HepG2 (cell line): ENCODE results near the gene SRSF4. TPM values are rescaled to one million over a fixed set of nuclear protein-coding genes. Genes with fewer than 3 reads are reported as not detected.
A peak's percentile ranks its signal among the peaks of the same experiment; 100 is the strongest.

Experiments
- ATAC-seq: fragments of 200-7000 bp; cut with Tn5 transposase; 3 replicates; pipeline ENCODE4 v1.9.1; 2020; ENCODE audit warnings: mild to moderate bottlenecking, moderate library complexity
- Bru-seq: library from RNA; stranded (reverse); fragments of 400-500 nt; gene quantifications from one replicate; lab custom pipeline; 2021; lab: Mats Ljungman, UMichigan
- BruChase-seq, 2 experiments: library from RNA; stranded (reverse); fragments of 400-500 nt; gene quantifications; one replicate each; lab custom pipeline; 2021; lab: Mats Ljungman, UMichigan
- BruUV-seq: library from RNA; stranded (reverse); fragments of 400-500 nt; replicated peaks from 2 replicates; lab custom pipeline; 2021; lab: Mats Ljungman, UMichigan
- CTCF ChIA-PET: fragments of 300-600 bp; formaldehyde crosslinking; extraction: SDS; loops from one replicate; lab custom pipeline; 2021; ENCODE audit warnings: low total read pairs, inconsistent platforms, low intra/inter-chr PET ratio; lab: Yijun Ruan, JAX
- POLR2A ChIA-PET: fragments of 350-600 bp; sonication (Branson Sonifier 250); formaldehyde crosslinking; loops from one replicate; lab custom pipeline; 2020; ENCODE audit warnings: antibody characterized with exemption, inconsistent platforms; lab: Yijun Ruan, JAX
- DNase-seq: peaks from one replicate; pipeline ENCODE4 v3.0.0-alpha.2; 2015; ENCODE audit warnings: low spot score
- FAIRE-seq: peaks from 3 replicates; lab custom pipeline; 2011; peaks lifted over from hg19 to GRCh38; lab: Jason Lieb, UNC
- H2AFZ ChIP-seq: one replicate; pipeline ENCODE4 v1.6.1; 2011; ENCODE audit warnings: low read length, inconsistent platforms
- H3K27ac ChIP-seq: fragments of 300-600 bp; 3 replicates; pipeline ENCODE4 v1.8.0; 2011; ENCODE audit warnings: mixed run types, mild to moderate bottlenecking, mixed read lengths, low read length, inconsistent platforms; ENCODE audit not compliant: insufficient read depth; ENCODE audit errors: extremely low read length
- H3K27me3 ChIP-seq, 2 experiments: fragments of 200-600 bp in 1 of 2; 2 replicates in 1 of 2; 3 replicates in 1 of 2; pipeline versions ENCODE4 v1.6.0 to v1.8.0; 2011; ENCODE audit warnings: low read length in 2 of 2, mild to moderate bottlenecking in 2 of 2, moderate library complexity in 2 of 2, inconsistent platforms in 1 of 2; ENCODE audit not compliant: insufficient read depth in 2 of 2, control insufficient read depth in 1 of 2
- H3K36me3 ChIP-seq, 2 experiments: fragments of 200-600 bp in 1 of 2; replicated peaks in 1 of 2; 2 replicates in 1 of 2; 3 replicates in 1 of 2; pipeline versions ENCODE4 v1.5.1 to v1.8.0; 2011; ENCODE audit warnings: low read length in 2 of 2, inconsistent platforms in 1 of 2; ENCODE audit not compliant: insufficient read depth in 2 of 2, control insufficient read depth in 1 of 2
- H3K4me1 ChIP-seq: 2 replicates; pipeline ENCODE4 v1.5.1; 2012; ENCODE audit warnings: low read length, inconsistent platforms; ENCODE audit not compliant: insufficient read depth
- H3K4me2 ChIP-seq: 2 replicates; pipeline ENCODE4 v1.6.0; 2011; ENCODE audit warnings: low read depth, low read length, inconsistent platforms
- H3K4me3 ChIP-seq, 3 experiments: fragments of 200-600 bp in 1 of 3; sonication (generic), shearing (Covaris generic) in 1 of 3; replicated peaks in 1 of 3; 2 replicates each; pipeline ENCODE4 v1.5.1; 2011 to 2016; ENCODE audit warnings: low read length in 3 of 3, inconsistent platforms in 2 of 3, low read depth in 2 of 3, mild to moderate bottlenecking in 2 of 3, control low read depth in 1 of 3, mixed read lengths in 1 of 3; ENCODE audit not compliant: insufficient read depth in 1 of 3
- H3K79me2 ChIP-seq: one replicate; pipeline ENCODE4 v1.6.1; 2011; ENCODE audit warnings: low read length, inconsistent platforms; ENCODE audit not compliant: insufficient read depth
- H3K9ac ChIP-seq: 2 replicates; pipeline ENCODE4 v1.6.0; 2011; ENCODE audit warnings: mild to moderate bottlenecking, low read depth, low read length, inconsistent platforms; ENCODE audit not compliant: insufficient read depth
- H3K9me3 ChIP-seq: 2 replicates; pipeline ENCODE4 v1.5.1; 2012; ENCODE audit warnings: mild to moderate bottlenecking, low read length
- H4K20me1 ChIP-seq: 2 replicates; pipeline ENCODE4 v1.6.0; 2011; ENCODE audit warnings: inconsistent platforms, mild to moderate bottlenecking, low read length, moderate library complexity; ENCODE audit not compliant: insufficient read depth
- GATA4 ChIP-seq: sonication (generic); IDR thresholded peaks from 2 replicates; pipeline ENCODE4 v1.6.1; 2016; ENCODE audit warnings: antibody characterized with exemption, low read depth, borderline replicate concordance
- ZNF180 ChIP-seq: sonication (generic); formaldehyde crosslinking; IDR thresholded peaks from 2 replicates; pipeline ENCODE4 v1.4.0; 2020; ENCODE audit warnings: low read depth, missing genetic modification reagents, borderline replicate concordance
- ZNF24 ChIP-seq: fragments of 450-650 bp; IDR thresholded peaks from 2 replicates; pipeline ENCODE4 v1.6.1; 2017; ENCODE audit warnings: antibody characterized with exemption, mild to moderate bottlenecking
- WGBS: methylation state at CpG from one replicate; pipeline ENCODE4 v1.1.6; 2017; ENCODE audit warnings: low lambda C conversion rate; 5-methylcytosine and 5-hydroxymethylcytosine counted together
- in situ Hi-C: cut with HindIII; loops from 2 replicates; pipeline ENCODE4 v1.10.0; 2017; ENCODE audit warnings: low pct_unique_long_range_greater_than_20kb; ENCODE audit not compliant: extremely low pct_ligation_motif_present
- intact Hi-C: fragments of 100-400 bp; cut with micrococcal nuclease; formaldehyde crosslinking; loops from one replicate; pipeline ENCODE4 v1.10.0; 2022; ENCODE audit not compliant: unreplicated experiment
- long read RNA-seq, 2 experiments: library from RNA in 1 of 2; library from polyadenylated mRNA in 1 of 2; stranded (forward) in 1 of 2; unstranded in 1 of 2; transcript quantifications; one replicate each; pipeline ENCODE4 v2.0.0, GENCODE V29; 2019 to 2022
- polyA minus RNA-seq, 3 experiments: library from RNA; depleted of rRNA, polyadenylated mRNA; stranded (reverse); fragments of >200 nt; gene quantifications; 2 replicates each; pipeline ENCODE4 v1.2.3, GENCODE V29; 2011; ENCODE audit warnings: low replicate concordance in 1 of 3
- polyA plus RNA-seq, 8 experiments: library from polyadenylated mRNA; depleted of rRNA in 3 of 8; stranded (reverse) in 7 of 8; unstranded in 1 of 8; fragments of >200 nt; fragmentation: Illumina TruSeq in 4 of 8; extraction: Trizol in 4 of 8; gene quantifications; 2 replicates each; pipeline versions ENCODE4 v1.2.1 to v1.2.3, GENCODE V29; 2011 to 2016; ENCODE audit warnings: low read depth in 4 of 8, missing spikeins in 1 of 8, mixed read lengths in 1 of 8; ENCODE audit not compliant: insufficient read depth in 1 of 8
- total RNA-seq, 5 experiments: library from RNA; depleted of rRNA; stranded (reverse); fragments of >200 nt; fragmentation: Illumina TruSeq; extraction: Trizol; gene quantifications; 2 replicates each; pipeline ENCODE4 v1.2.3, GENCODE V29; 2016; ENCODE audit warnings: low read depth in 1 of 5
- TF ChIP-seq, protein P1 (sequence below): sonication (generic); formaldehyde crosslinking; IDR thresholded peaks from 2 replicates; pipeline ENCODE4 v1.5.0; 2020; ENCODE audit warnings: missing genetic modification reagents
- TF ChIP-seq, protein P2 (sequence below): sonication (generic); formaldehyde crosslinking; IDR thresholded peaks from 2 replicates; pipeline ENCODE4 v1.5.1; 2020; ENCODE audit warnings: mild to moderate bottlenecking, missing genetic modification reagents
- TF ChIP-seq, protein P3 (sequence below): sonication (generic); formaldehyde crosslinking; IDR thresholded peaks from 2 replicates; pipeline ENCODE4 v1.4.0; 2020; ENCODE audit warnings: missing genetic modification reagents, borderline replicate concordance

Gene SRSF4
- total RNA-seq (2016; rRNA removed; fragmentation: Illumina TruSeq; extraction: Trizol) (43.3 and 50.9 TPM in 2 replicates), polyA plus RNA-seq (2011; rRNA removed) (37.7 and 39.5 TPM in 2 replicates), polyA minus RNA-seq (2011; rRNA and poly(A)+ RNA removed; ENCODE audit: low replicate concordance) (13.5 and 27.4 TPM in 2 replicates), Bru-seq, nascent RNA (percentile 96 among the genes with signal in this experiment), BruChase-seq, experiment 1, labeled RNA remaining after a 6-hour chase (percentile 95 among the genes with signal in this experiment), BruChase-seq, experiment 2, labeled RNA remaining after a 2-hour chase (percentile 96 among the genes with signal in this experiment)
- 16.9 and 18.2 TPM in 2 replicates for total RNA-seq (2016; cell fraction: cytosol; rRNA removed; fragmentation: Illumina TruSeq; extraction: Trizol; ENCODE audit: low read depth)
- 37.8 and 52.5 TPM in 2 replicates for total RNA-seq (2016; cell fraction: insoluble cytoplasmic fraction; rRNA removed; fragmentation: Illumina TruSeq; extraction: Trizol)
- 21.7 and 23.1 TPM in 2 replicates for total RNA-seq (2016; cell fraction: membrane; rRNA removed; fragmentation: Illumina TruSeq; extraction: Trizol)
- 41.4 and 44.1 TPM in 2 replicates for total RNA-seq (2016; cell fraction: nucleus; rRNA removed; fragmentation: Illumina TruSeq; extraction: Trizol)
- 28.7 and 37.6 TPM in 2 replicates for polyA plus RNA-seq (2011; cell fraction: cytosol; rRNA removed)
- polyA plus RNA-seq (2011; cell fraction: nucleus; rRNA removed): 63.6 and 88.4 TPM in 2 replicates
- polyA plus RNA-seq (2012): 47.7 and 72.7 TPM in 2 replicates
- polyA plus RNA-seq (2016; cell fraction: cytosol; fragmentation: Illumina TruSeq; extraction: Trizol; ENCODE audit: low read depth): 5.4 and 6.5 TPM in 2 replicates
- polyA plus RNA-seq (2016; cell fraction: insoluble cytoplasmic fraction; fragmentation: Illumina TruSeq; extraction: Trizol; ENCODE audit: low read depth): 69.2 and 77.8 TPM in 2 replicates
- 13.8 and 15.1 TPM in 2 replicates for polyA plus RNA-seq (2016; cell fraction: membrane; fragmentation: Illumina TruSeq; extraction: Trizol; ENCODE audit: low read depth)
- 159 and 173 TPM in 2 replicates for polyA plus RNA-seq (2016; cell fraction: nucleus; fragmentation: Illumina TruSeq; extraction: Trizol; ENCODE audit: insufficient read depth, low read depth)
- 14.2 and 17.5 TPM in 2 replicates for polyA minus RNA-seq (2011; cell fraction: cytosol; rRNA and poly(A)+ RNA removed)
- 56.5 and 56.9 TPM in 2 replicates for polyA minus RNA-seq (2011; cell fraction: nucleus; rRNA and poly(A)+ RNA removed)
- long read RNA-seq, experiment 1, transcript SRSF4-201 (6 exons, 2,387 nt): major isoform, 38 of 47 reads
- long read RNA-seq, experiment 1, partial matches to known transcripts: 1 of 47 reads
- long read RNA-seq, experiment 1, other reads (novel, unspliced or antisense): 6 of 47 reads
- long read RNA-seq, experiment 2, partial matches to known transcripts: 0 of 58 reads
- long read RNA-seq, experiment 2, other reads (novel, unspliced or antisense): 55 of 58 reads

DNA sequence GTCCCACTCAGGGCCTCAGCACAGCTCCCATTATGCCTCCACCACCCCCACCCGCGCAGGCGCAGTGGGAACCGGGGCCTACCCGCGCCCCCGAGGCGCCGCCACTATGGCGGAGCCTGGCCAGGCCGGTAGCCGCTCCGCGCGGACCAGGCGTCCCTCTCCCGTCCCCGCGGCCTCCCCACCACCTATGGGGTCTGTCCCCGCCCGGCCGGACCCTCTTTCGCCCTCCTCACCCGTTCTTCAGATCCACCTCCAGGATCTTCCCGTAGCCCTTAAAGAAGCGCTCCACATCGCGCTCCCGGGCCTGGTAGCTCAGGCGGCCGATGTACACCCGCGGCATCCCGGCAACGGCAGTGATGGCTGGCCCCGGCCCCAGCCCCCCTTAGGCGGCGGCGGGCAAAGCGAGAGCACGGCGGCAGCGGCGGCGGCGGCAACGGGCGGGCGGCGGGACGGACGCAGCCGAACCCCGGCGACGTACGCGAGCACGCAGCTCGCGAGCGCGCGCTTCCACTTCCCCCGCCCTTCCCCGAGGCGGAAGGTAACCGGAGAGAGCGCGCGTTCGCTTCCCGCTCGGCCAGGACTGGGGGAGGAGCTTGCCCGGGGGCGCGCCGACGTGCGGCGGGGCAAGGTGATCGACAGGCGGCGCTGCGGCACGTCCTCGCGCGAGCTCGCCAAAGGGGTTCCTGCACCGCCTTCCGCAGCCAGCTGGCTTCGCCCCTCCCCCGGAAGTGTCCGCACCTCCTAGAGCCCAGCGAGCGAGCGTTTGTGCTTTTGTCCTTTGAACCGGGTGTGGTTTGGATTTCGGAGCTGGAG, at the start of gene SRSF4:
TSS of gene SRSF4 (minus strand) at position 488 of the 813 bp plus-strand sequence. CDS start at position 340, 148 bp downstream.
- peak within 1 kb of the TSS; percentile 99 for H3K27ac ChIP-seq
- DNase-seq (peak; percentile 97), FAIRE-seq (peak; percentile 97), ATAC-seq (peak; percentile 87)
- ChIA-PET POLR2A (interaction anchor here (0.6 to 2.6 kb wide), 26 partner anchors 10 to 1537 kb away, joined by 3 to 30 read pairs (median 6); partner anchors contain the start of genes EPB41, MECR, RNU11 and TAF12), CTCF (no interaction called here)
- H2AFZ ChIP-seq: no peak within 1 kb of the TSS
- H3K36me3 ChIP-seq: peaks cover 0 to 13% of the 10 kb centered on the region in 2 experiments; a peak in 3 of 5 replicates
- no TSS peak for BruUV-seq
- intact Hi-C loops (loop anchor here (5.0 to 10.0 kb wide), 2 partner anchors 294 to 537 kb away; partner anchors contain the start of genes RNU11 and TAF12), in situ Hi-C loops (no loop called here)
- H3K9ac ChIP-seq: peak within 1 kb of the TSS; percentile 100
- 1% methylated on average over 29 of the region's 100 CpGs for WGBS
- H3K79me2 ChIP-seq: peaks cover 49% of the 10 kb centered on the region
- H3K4me2 ChIP-seq: peak within 1 kb of the TSS; percentile 76
- no peaks in the 10 kb centered on the region; a peak in 1 of 5 replicates for H3K27me3 ChIP-seq
- peaks cover 65% of the 10 kb centered on the region for H3K4me1 ChIP-seq
- peaks cover 43% of the 10 kb centered on the region for H4K20me1 ChIP-seq
- H3K4me3 ChIP-seq: peak within 1 kb of the TSS; percentile 90 to 99 (median 98)
- no peaks in the 10 kb centered on the region for H3K9me3 ChIP-seq
- no peak for TF ChIP-seq ZNF24
- no peak for TF ChIP-seq GATA4
- TF ChIP-seq, protein P1, sequence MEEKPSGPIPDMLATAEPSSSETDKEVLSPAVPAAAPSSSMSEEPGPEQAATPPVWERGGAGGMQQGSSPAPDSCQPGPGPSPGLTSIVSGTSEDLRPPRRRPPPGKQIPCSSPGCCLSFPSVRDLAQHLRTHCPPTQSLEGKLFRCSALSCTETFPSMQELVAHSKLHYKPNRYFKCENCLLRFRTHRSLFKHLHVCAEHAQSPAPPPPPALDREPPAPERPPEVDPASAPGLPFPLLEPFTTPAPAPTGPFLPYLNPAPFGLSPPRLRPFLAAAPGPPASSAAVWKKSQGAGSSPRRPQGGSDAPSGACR (CRISPR knock-in tag): 0 out of 2 replicates have a peak, but pooled peaks have one; percentile 67
- TF ChIP-seq ZNF180: no peak
- TF ChIP-seq, protein P2, sequence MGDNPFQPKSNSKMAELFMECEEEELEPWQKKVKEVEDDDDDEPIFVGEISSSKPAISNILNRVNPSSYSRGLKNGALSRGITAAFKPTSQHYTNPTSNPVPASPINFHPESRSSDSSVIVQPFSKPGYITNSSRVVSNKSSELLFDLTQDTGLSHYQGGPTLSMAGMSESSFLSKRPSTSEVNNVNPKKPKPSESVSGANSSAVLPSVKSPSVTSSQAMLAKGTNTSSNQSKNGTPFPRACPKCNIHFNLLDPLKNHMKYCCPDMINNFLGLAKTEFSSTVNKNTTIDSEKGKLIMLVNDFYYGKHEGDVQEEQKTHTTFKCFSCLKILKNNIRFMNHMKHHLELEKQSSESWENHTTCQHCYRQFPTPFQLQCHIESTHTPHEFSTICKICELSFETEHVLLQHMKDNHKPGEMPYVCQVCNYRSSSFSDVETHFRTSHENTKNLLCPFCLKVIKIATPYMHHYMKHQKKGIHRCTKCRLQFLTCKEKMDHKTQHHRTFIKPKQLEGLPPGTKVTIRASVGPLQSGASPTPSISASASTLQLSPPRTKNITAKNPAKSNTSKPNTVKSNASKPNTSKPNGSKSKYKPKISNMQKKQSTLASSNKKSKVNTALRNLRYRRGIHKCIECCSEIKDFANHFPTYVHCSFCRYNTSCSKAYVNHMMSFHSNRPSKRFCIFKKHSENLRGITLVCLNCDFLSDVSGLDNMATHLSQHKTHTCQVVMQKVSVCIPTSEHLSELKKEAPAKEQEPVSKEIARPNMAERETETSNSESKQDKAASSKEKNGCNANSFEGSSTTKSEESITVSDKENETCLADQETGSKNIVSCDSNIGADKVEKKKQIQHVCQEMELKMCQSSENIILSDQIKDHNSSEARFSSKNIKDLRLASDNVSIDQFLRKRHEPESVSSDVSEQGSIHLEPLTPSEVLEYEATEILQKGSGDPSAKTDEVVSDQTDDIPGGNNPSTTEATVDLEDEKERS (CRISPR knock-in tag): peak; percentile 44; the same call in 1 of the 2 replicates
- TF ChIP-seq, protein P3, sequence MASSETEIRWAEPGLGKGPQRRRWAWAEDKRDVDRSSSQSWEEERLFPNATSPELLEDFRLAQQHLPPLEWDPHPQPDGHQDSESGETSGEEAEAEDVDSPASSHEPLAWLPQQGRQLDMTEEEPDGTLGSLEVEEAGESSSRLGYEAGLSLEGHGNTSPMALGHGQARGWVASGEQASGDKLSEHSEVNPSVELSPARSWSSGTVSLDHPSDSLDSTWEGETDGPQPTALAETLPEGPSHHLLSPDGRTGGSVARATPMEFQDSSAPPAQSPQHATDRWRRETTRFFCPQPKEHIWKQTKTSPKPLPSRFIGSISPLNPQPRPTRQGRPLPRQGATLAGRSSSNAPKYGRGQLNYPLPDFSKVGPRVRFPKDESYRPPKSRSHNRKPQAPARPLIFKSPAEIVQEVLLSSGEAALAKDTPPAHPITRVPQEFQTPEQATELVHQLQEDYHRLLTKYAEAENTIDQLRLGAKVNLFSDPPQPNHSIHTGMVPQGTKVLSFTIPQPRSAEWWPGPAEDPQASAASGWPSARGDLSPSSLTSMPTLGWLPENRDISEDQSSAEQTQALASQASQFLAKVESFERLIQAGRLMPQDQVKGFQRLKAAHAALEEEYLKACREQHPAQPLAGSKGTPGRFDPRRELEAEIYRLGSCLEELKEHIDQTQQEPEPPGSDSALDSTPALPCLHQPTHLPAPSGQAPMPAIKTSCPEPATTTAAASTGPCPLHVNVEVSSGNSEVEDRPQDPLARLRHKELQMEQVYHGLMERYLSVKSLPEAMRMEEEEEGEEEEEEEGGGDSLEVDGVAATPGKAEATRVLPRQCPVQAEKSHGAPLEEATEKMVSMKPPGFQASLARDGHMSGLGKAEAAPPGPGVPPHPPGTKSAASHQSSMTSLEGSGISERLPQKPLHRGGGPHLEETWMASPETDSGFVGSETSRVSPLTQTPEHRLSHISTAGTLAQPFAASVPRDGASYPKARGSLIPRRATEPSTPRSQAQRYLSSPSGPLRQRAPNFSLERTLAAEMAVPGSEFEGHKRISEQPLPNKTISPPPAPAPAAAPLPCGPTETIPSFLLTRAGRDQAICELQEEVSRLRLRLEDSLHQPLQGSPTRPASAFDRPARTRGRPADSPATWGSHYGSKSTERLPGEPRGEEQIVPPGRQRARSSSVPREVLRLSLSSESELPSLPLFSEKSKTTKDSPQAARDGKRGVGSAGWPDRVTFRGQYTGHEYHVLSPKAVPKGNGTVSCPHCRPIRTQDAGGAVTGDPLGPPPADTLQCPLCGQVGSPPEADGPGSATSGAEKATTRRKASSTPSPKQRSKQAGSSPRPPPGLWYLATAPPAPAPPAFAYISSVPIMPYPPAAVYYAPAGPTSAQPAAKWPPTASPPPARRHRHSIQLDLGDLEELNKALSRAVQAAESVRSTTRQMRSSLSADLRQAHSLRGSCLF (CRISPR knock-in tag): no peak
